ENCODE measurements around the gene VEZF1. TPM values are rescaled to one million over a fixed set of nuclear protein-coding genes. Genes with fewer than 3 reads are reported as not detected.

VEZF1 gene
- total RNA-seq, 4 donors from 2014 or later, result 88.5 to 147 (median 91.4) TPM

GRCh38 chr17:57946798-57947358, 41.2 kb downstream of the VEZF1 start:
- peak; percentile 56 to 60 for DNase-seq
- Histone ChIP-seq H3K9me3 (no peaks in the 10 kb centered on the region), H3K36me3 (no peaks in the 10 kb centered on the region), H3K27me3 (no peaks in the 10 kb centered on the region), H3K4me3 (replicated peaks in 1 of 3) (peak overlapping the region in 1 of 3 donors; percentile 15), H3K27ac (peak overlapping the region; percentile 63 to 80 (median 75)), H3K4me1 (peaks cover 57 to 64% of the 10 kb centered on the region in 2 donors)
- TF ChIP-seq CTCF (IDR thresholded peaks at IDR 0.05) (no peak), POLR2A (IDR thresholded peaks at IDR 0.05) (peak in 1 of 2 donors; percentile 8)
- intact Hi-C loops (cut with DNase I), result no loop called here
- 40 to 45% methylated on average over 10 of the region's 10 CpGs for whole genome bisulfite sequencing, 2 donors

GRCh38 chr17:57945996-57946797, 41.9 kb downstream of the VEZF1 start:
- Histone ChIP-seq H3K27ac (peak overlapping the region; percentile 63 to 80 (median 75)), H3K9me3 (no peaks in the 10 kb centered on the region), H3K4me1 (peaks cover 62 to 70% of the 10 kb centered on the region in 2 donors), H3K36me3 (no peaks in the 10 kb centered on the region), H3K27me3 (no peaks in the 10 kb centered on the region), H3K4me3 (replicated peaks in 1 of 3) (peak overlapping the region in 1 of 3 donors; percentile 15)
- intact Hi-C loops (cut with DNase I), result no loop called here
- 14 to 19% methylated on average over 6 of the region's 6 CpGs for WGBS, 2 donors
- DNase-seq, result peak; percentile 31 to 45
- no peak for TF ChIP-seq POLR2A (IDR thresholded peaks at IDR 0.05)
- TF ChIP-seq CTCF (IDR thresholded peaks at IDR 0.05), result no peak

GRCh38 chr17:57944908-57945307, 43.1 kb downstream of the VEZF1 start:
- no peak for TF ChIP-seq CTCF (IDR thresholded peaks at IDR 0.05)
- no peak for TF ChIP-seq POLR2A (IDR thresholded peaks at IDR 0.05)
- intact Hi-C loops (cut with DNase I), result no loop called here
- no peak for DNase-seq
- no peaks in the 10 kb centered on the region for H3K27me3 ChIP-seq
- no peaks in the 10 kb centered on the region for H3K36me3 ChIP-seq
- 86 to 88% methylated on average over 6 of the region's 6 CpGs for WGBS, 2 donors
- no peak overlapping the region for H3K4me3 ChIP-seq (replicated peaks in 1 of 3)
- H3K9me3 ChIP-seq, result no peaks in the 10 kb centered on the region
- H3K4me1 ChIP-seq, result peaks cover 62 to 70% of the 10 kb centered on the region in 2 donors
- H3K27ac ChIP-seq, result no peak overlapping the region

- 91 to 97% methylated on average over 3 of the region's 3 CpGs for WGBS, 2 donors
- Histone ChIP-seq H3K27ac (no peak overlapping the region), H3K4me1 (peaks cover 55 to 63% of the 10 kb centered on the region in 2 donors), H3K27me3 (no peaks in the 10 kb centered on the region), H3K36me3 (no peaks in the 10 kb centered on the region), H3K4me3 (replicated peaks in 1 of 3) (no peak overlapping the region), H3K9me3 (no peaks in the 10 kb centered on the region)
- no peak for DNase-seq
- TF ChIP-seq POLR2A (IDR thresholded peaks at IDR 0.05) (no peak), CTCF (IDR thresholded peaks at IDR 0.05) (no peak)
- intact Hi-C loops (cut with DNase I), result no loop called here
Measured at GRCh38 chr17:57943645-57944044, 44.4 kb downstream of the VEZF1 start.

- no peak for DNase-seq
- Histone ChIP-seq H3K27ac (no peak overlapping the region), H3K4me3 (replicated peaks in 1 of 3) (no peak overlapping the region), H3K4me1 (peaks cover 50 to 58% of the 10 kb centered on the region in 2 donors), H3K36me3 (no peaks in the 10 kb centered on the region), H3K27me3 (no peaks in the 10 kb centered on the region), H3K9me3 (no peaks in the 10 kb centered on the region)
- TF ChIP-seq POLR2A (IDR thresholded peaks at IDR 0.05) (no peak), CTCF (IDR thresholded peaks at IDR 0.05) (no peak)
- intact Hi-C loops (cut with DNase I), result no loop called here
- 83 to 90% methylated on average over 5 to 6 of the region's 6 CpGs for WGBS, 2 donors
Measured at GRCh38 chr17:57943140-57943539, 44.9 kb downstream of the VEZF1 start.

Measured in thyroid gland (tissue), 4 donors.